GM19468 (cell line): Measurements from ENCODE around the gene CNOT2.
A peak's percentile ranks its signal among the peaks of the same experiment; 100 is the strongest.
"Not testable (repeated sequence)": the region's sequence is repeated elsewhere in the genome, so short reads cannot be mapped to it uniquely, and the experiment has no call there.

ENCODE experiments used
- ATAC-seq: cut with Tn5 transposase; IDR thresholded peaks from one replicate; pipeline ENCODE4 v1.9.1; 2021; ENCODE audit warnings: mild to moderate bottlenecking, moderate library complexity, moderate number of reproducible peaks; ENCODE audit not compliant: unreplicated experiment; ENCODE audit errors: extremely low read depth

Gene CNOT2

GRCh38 chr12:70292017-70292776, 49.0 kb downstream of the CNOT2 start:
- ATAC-seq = no peak

DNA sequence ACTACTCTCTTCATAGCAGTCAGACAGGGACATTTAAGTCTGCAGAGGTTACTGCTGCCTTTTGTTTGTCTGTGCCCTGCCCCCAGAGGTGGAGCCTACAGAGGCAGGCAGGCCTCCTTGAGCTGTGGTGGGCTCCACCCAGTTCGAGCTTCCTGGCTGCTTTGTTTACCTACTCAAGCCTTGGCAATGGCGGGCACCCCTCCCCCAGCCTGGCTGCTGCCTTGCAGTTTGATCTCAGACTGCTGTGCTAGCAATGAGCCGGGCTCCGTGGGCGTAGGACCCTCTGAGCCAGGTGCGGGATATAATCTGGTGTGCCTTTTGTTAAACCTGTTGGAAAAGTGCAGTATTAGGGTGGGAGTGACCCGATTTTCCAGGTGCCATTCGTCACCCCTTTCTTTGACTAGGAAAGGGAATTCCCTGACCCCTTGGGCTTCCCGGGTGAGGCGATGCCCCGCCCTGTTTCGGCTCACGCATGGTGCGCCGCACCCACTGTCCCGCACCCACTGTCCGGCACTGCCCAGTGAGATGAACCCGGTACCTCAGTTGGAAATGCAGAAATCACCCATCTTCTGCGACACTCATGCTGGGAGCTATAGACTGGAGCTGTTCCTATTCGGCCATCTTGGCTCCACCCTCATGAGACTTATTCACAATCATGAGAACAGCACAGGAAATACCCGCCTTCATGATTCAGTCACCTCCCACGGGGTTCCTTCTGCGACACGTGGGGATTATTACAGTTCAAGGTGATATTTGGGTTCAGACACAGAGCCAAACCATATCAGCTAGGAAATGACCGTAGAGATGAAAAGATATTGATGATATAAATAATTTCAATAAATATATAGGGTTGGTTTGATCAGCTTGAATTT, 61.7 kb downstream of the CNOT2 start:
- not testable (repeated sequence) for ATAC-seq

DNA sequence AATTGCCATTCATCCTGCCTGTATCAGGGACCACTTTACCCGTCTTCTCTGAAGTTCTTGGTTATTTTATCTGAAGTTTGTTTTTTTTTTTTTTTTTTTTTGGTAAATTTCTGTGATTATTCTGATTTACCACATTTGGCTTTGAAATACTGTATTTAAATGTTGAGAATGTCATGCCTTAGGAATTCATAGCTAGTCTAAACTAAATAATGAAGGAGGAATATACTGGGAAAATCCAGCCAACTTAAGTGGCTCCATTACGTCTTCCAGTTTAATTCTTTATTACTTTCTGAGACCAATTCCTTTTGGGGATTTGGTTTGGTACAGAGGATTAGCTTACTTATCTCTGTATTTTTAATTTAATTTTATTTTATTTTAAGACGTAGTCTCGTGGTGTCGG, 62.6 kb downstream of the CNOT2 start:
- ATAC-seq = no peak

- no peak for ATAC-seq
Measured at GRCh38 chr12:70306676-70307075, 63.4 kb downstream of the CNOT2 start.

DNA sequence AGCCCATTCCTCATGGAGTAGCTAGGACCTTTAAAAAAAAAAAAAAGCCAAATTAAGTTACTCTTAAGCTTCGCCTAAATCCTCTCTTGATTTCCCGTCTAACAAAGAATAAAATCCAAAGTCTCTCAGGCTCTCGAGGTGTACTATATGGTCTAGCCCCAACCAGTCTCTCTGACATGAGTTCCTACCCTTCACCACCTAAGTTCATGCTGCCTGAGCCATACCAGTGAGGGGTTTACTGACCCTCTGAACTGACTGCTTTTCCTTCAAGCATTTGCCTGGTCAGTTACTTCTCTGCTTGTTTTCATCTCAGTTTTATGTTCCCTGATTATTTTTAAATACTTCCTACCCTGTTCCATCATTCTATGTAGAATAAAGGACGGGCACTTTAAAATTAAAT, 64.6 kb downstream of the CNOT2 start:
- ATAC-seq = no peak

DNA sequence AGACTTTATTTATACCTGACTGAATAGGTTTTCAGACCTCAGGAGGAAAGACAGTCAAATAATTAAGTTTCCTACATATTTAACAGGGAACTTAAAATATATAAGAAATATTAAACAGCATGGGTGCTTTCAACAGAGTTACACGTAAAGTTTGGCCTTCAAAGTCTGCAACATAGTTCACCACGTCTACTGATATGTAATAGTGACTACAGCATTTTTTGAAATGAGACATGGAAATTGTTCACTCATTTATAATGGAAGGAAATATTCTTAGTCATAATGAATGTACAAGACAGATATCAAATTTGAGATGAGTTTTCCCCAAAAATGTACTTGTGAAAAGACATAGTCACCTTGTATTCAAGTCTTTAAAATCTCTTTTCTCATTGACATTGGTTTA, 66.1 kb downstream of the CNOT2 start:
- ATAC-seq = no peak

DNA sequence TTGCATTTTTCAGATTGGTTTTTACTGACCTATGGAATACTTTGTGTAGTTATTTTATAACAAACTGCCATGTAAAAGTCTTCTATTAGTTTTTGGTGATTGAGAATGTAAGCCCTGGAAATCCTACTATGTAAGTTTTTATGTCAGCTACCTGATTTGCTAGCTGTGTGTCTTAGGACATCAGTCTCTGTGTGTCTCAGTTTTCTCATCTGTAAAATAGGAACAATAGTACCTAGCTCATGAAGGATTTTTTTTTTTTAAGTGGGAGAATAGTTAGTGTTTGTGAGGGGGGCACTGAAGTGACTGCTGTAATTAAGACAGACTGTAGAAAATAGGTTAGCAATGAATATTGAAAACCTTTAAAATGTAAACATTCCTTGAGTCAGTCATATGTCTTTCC, 70.9 kb downstream of the CNOT2 start:
- ATAC-seq = no peak

- peak; percentile 83 for ATAC-seq
Measured at GRCh38 chr12:70317781-70318180, 74.5 kb downstream of the CNOT2 start.

DNA sequence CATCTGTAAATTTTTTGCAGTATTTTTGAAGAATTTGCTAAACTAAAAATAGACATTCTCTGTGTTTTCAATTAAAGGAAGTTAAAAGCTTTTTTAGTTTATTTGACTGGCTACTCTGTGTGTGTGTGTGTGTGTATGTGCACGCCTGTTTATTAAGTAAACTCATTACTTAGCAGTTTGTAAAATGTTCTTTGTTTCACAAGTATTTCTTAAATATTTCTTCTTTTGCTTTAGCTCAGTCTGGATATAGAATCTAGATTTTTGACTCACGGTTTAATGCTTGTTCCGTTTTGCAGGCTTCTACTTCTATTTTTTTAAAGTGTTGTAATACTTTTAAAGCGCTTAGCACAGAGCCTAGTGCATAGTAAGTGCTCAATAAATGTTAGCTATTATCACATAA, 76.4 kb downstream of the CNOT2 start:
- no peak for ATAC-seq

DNA sequence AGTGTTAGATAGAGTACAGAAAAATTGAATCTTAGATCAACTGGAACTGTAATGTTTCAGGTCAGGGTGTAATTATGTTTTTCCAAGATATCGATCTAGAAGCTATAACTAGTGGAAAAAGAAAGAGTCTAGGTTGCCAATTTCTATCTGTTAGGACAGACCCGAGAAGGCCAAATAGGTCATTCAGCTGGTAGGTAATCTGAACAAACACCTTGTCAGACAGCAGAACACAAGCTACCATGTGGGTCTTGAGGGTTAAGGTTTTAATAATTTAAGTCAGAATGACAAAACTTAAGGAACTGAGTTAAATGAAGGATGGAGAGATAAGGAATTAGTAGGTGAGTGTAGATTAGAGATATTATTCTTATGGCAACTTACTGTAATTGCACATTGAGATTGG, 78.0 kb downstream of the CNOT2 start:
- no peak for ATAC-seq

DNA sequence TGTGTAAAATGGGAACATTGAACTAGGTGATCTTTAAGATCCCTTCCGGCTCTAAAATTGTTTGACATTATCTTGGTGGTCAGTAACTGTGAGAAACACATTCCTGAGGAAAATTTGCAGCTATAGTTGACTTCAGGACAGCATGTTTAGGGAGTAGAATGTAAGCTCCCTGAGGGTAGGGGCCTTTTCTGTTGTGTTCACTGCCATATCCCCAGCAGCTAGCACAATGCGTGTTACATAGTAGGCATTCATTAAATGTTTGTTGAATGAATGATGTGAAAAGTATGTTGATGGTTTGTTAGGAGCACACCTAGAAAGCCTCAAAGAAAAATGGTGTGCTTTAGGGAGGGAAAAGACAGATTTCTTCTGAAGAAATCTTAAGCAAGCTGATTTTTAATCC, 84.3 kb downstream of the CNOT2 start:
- ATAC-seq = no peak

GRCh38 chr12:70329728-70330127, 86.5 kb downstream of the CNOT2 start:
- no peak for ATAC-seq

GRCh38 chr12:70330158-70330557, 86.9 kb downstream of the CNOT2 start:
- ATAC-seq = no peak

GRCh38 chr12:70332236-70332635, 89.0 kb downstream of the CNOT2 start:
- ATAC-seq = no peak

GRCh38 chr12:70334742-70335141, 91.5 kb downstream of the CNOT2 start:
- no peak for ATAC-seq

- ATAC-seq = no peak
Measured at GRCh38 chr12:70338531-70338930, 95.3 kb downstream of the CNOT2 start.

GRCh38 chr12:70351076-70351475, 107.8 kb downstream of the CNOT2 start:
- no peak for ATAC-seq

GRCh38 chr12:70353780-70354660, 110.8 kb downstream of the CNOT2 start:
- no peak for ATAC-seq

GRCh38 chr12:70354787-70355186, 111.6 kb downstream of the CNOT2 start:
- ATAC-seq = no peak

DNA sequence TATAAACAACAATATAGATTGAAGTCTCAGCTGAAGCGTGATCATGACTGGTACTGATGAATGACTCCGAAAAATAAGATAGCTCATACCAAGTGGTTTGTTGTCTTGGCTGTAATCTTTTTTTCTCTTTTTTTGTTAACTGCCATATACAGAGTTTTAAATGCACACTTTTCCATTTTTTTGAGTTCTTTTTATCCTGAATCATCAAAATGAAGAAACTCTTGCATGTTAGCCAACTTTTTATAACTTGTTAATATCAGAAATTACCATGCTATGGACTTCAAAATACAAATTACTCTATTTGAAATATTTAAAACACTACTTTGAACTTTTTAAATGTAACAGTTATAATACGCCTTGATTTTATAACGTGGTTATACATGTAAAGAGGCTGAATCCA, 112.7 kb downstream of the CNOT2 start:
- ATAC-seq = no peak
